ENCODE results near the gene PKP4. TPM values are rescaled to one million over a fixed set of nuclear protein-coding genes. Genes with fewer than 3 reads are reported as not detected.
A peak's percentile ranks its signal among the peaks of the same experiment; 100 is the strongest.
"Not testable (repeated sequence)": the region's sequence is repeated elsewhere in the genome, so short reads cannot be mapped to it uniquely, and the experiment has no call there.

PKP4 gene, protein sequence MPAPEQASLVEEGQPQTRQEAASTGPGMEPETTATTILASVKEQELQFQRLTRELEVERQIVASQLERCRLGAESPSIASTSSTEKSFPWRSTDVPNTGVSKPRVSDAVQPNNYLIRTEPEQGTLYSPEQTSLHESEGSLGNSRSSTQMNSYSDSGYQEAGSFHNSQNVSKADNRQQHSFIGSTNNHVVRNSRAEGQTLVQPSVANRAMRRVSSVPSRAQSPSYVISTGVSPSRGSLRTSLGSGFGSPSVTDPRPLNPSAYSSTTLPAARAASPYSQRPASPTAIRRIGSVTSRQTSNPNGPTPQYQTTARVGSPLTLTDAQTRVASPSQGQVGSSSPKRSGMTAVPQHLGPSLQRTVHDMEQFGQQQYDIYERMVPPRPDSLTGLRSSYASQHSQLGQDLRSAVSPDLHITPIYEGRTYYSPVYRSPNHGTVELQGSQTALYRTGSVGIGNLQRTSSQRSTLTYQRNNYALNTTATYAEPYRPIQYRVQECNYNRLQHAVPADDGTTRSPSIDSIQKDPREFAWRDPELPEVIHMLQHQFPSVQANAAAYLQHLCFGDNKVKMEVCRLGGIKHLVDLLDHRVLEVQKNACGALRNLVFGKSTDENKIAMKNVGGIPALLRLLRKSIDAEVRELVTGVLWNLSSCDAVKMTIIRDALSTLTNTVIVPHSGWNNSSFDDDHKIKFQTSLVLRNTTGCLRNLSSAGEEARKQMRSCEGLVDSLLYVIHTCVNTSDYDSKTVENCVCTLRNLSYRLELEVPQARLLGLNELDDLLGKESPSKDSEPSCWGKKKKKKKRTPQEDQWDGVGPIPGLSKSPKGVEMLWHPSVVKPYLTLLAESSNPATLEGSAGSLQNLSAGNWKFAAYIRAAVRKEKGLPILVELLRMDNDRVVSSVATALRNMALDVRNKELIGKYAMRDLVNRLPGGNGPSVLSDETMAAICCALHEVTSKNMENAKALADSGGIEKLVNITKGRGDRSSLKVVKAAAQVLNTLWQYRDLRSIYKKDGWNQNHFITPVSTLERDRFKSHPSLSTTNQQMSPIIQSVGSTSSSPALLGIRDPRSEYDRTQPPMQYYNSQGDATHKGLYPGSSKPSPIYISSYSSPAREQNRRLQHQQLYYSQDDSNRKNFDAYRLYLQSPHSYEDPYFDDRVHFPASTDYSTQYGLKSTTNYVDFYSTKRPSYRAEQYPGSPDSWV
- 58.1 and 62.8 TPM in 2 replicates for total RNA-seq (2014; rRNA removed; shearing (Covaris generic))

DNA sequence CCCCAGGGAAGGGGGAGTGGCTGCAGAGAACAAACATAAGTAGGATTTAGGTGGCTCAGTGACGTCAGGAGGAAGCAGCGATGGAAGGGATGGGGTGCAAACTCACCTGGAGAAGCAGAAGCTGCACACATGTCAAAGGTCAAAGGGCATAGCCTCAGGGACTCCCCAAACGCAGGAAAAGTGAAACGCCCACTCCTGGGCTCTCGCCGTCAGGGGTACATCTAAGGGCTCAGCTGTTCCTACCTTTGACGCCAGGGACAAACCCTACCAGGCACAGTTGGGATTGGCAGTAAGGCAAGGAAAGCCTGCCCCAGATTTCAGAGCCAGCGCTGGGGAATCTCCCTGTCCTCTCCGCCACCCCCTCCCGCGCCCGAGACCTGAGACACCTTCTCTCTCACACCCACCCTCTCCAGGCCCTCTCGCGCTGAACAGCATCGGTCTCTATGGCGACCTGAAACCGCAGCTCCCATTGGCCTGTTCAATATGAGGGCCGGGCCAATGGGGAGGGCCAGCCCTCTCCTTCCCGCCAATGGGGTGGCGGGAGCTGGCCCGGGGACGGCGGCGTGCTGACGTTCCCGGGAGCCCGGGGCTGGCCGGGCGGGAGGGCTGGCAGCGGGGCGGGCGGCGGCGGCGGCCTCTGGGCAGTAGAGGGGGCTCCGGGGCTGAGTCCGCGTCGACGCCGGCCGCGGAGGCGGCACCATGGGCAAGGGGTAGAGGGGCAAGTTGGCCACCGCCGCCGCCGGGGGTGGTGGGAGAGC, at the start of gene PKP4, which contains the start of gene CCDC148:
PKP4 (plus strand) TSS at position 644 of the 758 bp plus-strand sequence. CDS start 76,233 bp downstream, outside the sequence.
CCDC148 (minus strand) TSS at position 445 of the 758 bp plus-strand sequence; CDS start at position 131, 314 bp downstream.
- H3K36me3 ChIP-seq = peaks cover 4% of the 10 kb centered on the region; the same call in 1 of the 2 replicates
- H3K9me3 ChIP-seq (replicated peaks) = no peaks in the 10 kb centered on the region
- peak within 1 kb of the TSS; percentile 80 for H3K4me3 ChIP-seq
- peaks cover 13% of the 10 kb centered on the region for H3K4me1 ChIP-seq
- no peaks in the 10 kb centered on the region for H3K27me3 ChIP-seq
- peak; percentile 90 to 95 for DNase-seq
- H3K27ac ChIP-seq = peak within 1 kb of the TSS; percentile 85

DNA sequence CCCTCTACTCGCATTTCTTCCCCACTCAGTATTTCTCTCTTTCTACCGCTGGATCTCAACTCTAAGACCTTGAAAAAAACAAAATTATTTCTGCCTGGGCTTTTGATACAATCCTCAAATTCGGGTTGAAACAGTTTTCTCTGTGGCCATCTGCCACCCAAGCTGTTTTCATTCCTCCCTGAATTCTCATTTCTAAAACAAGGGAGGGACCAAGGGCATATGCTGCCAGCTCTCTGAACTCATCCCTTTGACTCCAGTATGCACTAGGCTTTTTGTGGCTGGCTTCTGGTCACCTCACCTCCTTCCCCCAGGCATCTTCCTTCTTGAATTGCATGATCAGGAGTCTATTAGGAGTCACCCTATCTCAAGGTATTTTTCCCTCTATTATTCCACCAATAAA, 49.7 kb upstream of the PKP4 start:
- peaks cover 2% of the 10 kb centered on the region; the same call in 1 of the 2 replicates for H3K4me1 ChIP-seq
- H3K27ac ChIP-seq = no peak overlapping the region
- H3K36me3 ChIP-seq = no peaks in the 10 kb centered on the region
- H3K27me3 ChIP-seq = no peaks in the 10 kb centered on the region
- H3K4me3 ChIP-seq = no peak overlapping the region
- DNase-seq = no peak
- H3K9me3 ChIP-seq (replicated peaks) = no peaks in the 10 kb centered on the region

DNA sequence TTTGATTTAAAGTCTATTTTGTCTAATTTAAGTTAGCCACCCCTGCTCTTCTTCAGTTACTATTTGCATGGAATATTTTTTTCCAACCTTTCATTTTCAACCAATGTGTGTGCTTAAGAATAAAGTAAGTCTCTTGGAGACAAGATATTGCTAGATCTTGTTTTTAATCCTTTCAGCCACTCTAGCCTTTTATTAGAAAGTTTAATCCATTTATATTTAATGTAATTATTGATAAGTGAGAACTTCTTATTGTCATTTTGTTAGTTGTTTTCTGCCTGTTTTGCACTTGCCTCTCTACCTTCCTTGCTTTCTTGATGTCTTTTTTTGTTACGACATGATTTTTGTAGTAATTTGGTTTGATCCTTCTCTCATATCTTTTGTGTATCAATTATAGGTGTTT, 46.6 kb upstream of the PKP4 start:
- Histone ChIP-seq H3K27me3 (no peaks in the 10 kb centered on the region), H3K4me3 (no peak overlapping the region), H3K4me1 (peaks cover 22% of the 10 kb centered on the region), H3K36me3 (no peaks in the 10 kb centered on the region), H3K27ac (no peak overlapping the region), H3K9me3 (replicated peaks) (0 out of 2 replicates have a peak, but pooled peaks cover 3% of the 10 kb centered on the region)
- DNase-seq = no peak

DNA sequence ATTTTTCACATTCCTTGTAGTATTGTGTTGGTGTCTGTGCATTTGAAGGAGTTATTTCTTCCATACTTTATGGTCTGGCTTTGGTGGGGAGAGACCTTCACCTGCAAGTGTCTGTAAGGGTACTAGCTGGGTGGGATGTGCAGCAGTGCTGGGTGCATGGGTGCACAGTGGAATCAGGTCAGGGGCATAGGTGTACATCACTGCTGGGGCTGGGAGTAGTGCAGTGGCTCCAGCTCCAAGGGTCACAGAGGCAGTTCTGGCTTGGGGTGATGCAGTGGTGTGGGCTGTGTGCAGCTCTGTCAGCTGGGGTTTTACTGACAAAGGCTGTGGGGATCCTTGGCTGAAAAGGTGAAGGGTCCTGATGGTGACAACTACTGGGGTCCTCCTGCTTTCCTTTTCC, 45.0 kb upstream of the PKP4 start:
- Histone ChIP-seq H3K36me3 (no peaks in the 10 kb centered on the region), H3K27me3 (no peaks in the 10 kb centered on the region), H3K27ac (peak overlapping the region; percentile 39; the same call in 1 of the 2 replicates), H3K4me1 (peaks cover 22% of the 10 kb centered on the region), H3K9me3 (replicated peaks) (0 out of 2 replicates have a peak, but pooled peaks cover 3% of the 10 kb centered on the region), H3K4me3 (no peak overlapping the region)
- no peak for DNase-seq

DNA sequence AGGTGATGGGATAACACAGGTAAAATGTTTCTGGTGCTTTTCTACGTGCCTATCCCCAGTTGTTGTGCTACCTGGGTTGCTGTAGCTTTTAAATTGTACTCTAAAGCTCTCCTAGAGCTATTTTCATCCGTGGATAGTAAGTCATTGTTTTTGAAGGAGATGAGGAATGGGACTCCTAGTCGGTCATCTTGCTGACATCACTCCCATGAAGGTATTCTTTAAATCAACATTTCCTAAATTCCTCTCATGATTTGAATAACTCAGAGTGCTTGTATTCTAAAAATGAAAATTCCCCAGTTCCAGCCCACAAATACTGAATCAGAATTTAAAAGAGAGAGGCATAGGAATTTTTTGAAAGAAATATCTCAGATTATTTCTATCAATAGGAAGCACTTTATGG, 44.5 kb upstream of the PKP4 start:
- Histone ChIP-seq H3K36me3 (no peaks in the 10 kb centered on the region), H3K27ac (peak overlapping the region; percentile 39; the same call in 1 of the 2 replicates), H3K4me3 (no peak overlapping the region), H3K4me1 (peaks cover 22% of the 10 kb centered on the region), H3K9me3 (replicated peaks) (0 out of 2 replicates have a peak, but pooled peaks cover 3% of the 10 kb centered on the region), H3K27me3 (no peaks in the 10 kb centered on the region)
- DNase-seq = no peak

DNA sequence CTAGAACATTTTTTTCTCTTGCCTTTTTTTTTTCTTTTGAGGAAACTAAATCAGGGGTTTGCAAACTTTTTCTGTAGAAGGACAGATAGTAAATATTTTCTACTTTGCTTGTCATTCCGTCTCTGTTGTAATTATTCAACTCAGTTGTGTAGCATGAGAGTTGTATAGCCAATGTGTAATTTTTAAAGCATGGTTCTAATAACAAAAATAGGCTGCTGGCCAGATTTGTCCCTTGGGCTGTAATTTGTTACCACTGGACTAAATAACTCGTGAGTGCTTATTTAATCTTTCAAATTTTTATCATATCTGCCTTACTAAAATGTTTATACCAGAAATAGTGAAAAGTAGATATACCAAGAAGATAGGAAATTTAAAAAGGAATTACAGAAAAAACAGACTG, 43.2 kb upstream of the PKP4 start:
- Histone ChIP-seq H3K27me3 (no peaks in the 10 kb centered on the region), H3K27ac (peak overlapping the region; percentile 23; the same call in 1 of the 2 replicates), H3K4me1 (peaks cover 22% of the 10 kb centered on the region), H3K9me3 (replicated peaks) (0 out of 2 replicates have a peak, but pooled peaks cover 3% of the 10 kb centered on the region), H3K36me3 (no peaks in the 10 kb centered on the region), H3K4me3 (no peak overlapping the region)
- DNase-seq = no peak

DNA sequence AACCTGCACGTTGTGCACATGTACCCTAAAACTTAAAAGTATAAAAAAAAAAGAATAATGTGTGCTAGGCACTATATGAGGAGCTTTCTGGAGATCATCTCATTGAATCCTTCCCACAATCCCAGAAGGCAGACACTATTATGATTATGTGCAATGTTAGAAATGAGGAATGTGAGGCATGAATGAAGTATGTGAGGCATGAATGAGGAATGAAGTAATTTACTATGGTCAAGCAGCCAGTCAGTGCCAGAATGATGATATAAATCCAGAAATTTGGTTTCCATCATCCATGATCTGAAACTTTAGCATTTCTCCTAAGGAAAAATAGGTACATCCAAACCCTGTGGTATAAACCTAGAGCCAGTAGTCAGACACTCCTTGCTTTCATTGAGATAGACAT, 42.2 kb upstream of the PKP4 start:
- Histone ChIP-seq H3K9me3 (replicated peaks) (0 out of 2 replicates have a peak, but pooled peaks cover 3% of the 10 kb centered on the region), H3K27ac (peak overlapping the region; percentile 23), H3K27me3 (no peaks in the 10 kb centered on the region), H3K4me3 (no peak overlapping the region), H3K36me3 (no peaks in the 10 kb centered on the region), H3K4me1 (peaks cover 22% of the 10 kb centered on the region)
- no peak for DNase-seq

DNA sequence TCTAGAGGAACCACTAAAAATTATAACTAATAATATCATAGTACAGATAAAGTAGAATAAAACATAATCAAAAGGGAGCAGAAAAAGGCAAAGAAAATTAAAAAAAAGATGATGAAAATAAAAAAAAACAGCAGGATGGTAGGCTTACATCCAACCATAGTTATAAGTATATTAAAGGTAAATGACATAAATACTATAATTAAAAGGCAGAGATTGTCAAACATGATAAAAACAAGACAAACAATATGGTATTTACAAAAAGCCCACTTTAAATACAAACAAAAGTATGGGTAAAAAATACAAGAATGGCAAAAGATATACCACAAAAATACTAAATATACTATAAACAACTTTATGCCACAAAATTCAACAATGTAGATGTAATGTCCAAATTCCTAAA, 24.6 kb upstream of the PKP4 start:
- no peaks in the 10 kb centered on the region for H3K4me1 ChIP-seq
- H3K27ac ChIP-seq = no peak overlapping the region
- no peak for DNase-seq
- 0 out of 2 replicates have a peak, but pooled peaks cover 4% of the 10 kb centered on the region for H3K9me3 ChIP-seq (replicated peaks)
- no peaks in the 10 kb centered on the region for H3K27me3 ChIP-seq
- no peak overlapping the region for H3K4me3 ChIP-seq
- no peaks in the 10 kb centered on the region for H3K36me3 ChIP-seq

DNA sequence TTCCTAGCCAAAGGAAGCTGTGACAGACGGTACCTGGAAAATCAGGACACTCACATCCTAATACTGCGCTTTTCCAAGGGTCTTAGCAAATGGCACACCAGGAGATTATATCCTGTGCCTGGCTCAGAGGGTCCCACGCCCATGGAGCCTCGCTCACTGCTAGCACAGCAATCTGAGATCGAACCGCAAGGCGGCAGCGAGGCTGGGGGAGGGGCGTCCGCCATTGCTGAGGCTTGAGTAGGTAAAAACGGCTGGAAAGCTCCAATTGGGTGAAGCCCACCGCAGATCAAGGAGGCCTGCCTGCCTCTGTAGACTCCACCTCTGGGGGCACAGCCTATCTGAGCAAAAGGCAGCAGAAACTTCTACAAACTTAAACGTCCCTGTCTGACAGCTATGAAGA, 23.0 kb upstream of the PKP4 start:
- DNase-seq; H3K4me3 ChIP-seq; H3K4me1 ChIP-seq; H3K9me3 ChIP-seq (replicated peaks); H3K27ac ChIP-seq; H3K36me3 ChIP-seq; H3K27me3 ChIP-seq: not testable (repeated sequence)

DNA sequence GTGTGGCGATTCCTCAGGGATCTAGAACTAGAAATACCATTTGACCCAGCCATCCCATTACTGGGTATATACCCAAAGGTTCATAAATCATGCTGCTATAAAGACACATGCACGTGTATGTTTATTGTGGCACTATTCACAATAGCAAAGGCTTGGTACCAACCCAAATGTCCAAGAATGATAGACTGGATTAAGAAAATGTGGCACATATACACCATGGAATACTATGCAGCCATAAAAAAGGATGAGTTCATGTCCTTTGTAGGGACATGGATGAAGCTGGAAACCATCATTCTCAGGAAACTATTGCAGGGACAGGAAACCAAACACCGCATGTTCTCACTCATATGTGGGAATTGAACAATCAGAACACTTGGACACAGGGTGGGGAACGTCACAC, 17.7 kb upstream of the PKP4 start:
- not testable (repeated sequence) for H3K4me3 ChIP-seq, DNase-seq

DNA sequence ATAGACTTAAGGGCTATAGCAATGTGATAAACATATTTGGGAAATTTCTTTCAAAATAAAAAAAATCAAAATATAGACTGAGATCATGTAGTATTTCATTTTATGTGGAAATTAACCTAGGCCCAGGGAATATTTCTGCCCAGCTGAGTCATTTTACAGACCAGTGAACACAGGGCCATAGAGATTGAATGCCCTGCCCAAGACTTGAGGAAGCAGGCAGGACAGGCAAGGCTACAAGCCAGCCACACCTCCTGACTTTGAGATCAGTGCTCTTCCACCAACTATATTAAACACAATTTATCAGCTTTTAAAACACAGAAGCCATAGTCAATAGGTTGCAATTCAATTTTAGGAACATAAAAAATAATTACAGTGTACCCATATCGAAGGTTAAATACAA, 13.1 kb upstream of the PKP4 start:
- Histone ChIP-seq H3K36me3 (no peaks in the 10 kb centered on the region), H3K4me3 (no peak overlapping the region), H3K9me3 (replicated peaks) (no peaks in the 10 kb centered on the region), H3K4me1 (no peaks in the 10 kb centered on the region), H3K27me3 (no peaks in the 10 kb centered on the region), H3K27ac (no peak overlapping the region)
- DNase-seq = no peak

More for the DNA sequence above, 17.7 kb upstream of the PKP4 start:
- H3K27me3 ChIP-seq; H3K36me3 ChIP-seq; H3K9me3 ChIP-seq (replicated peaks); H3K4me1 ChIP-seq; H3K27ac ChIP-seq: not testable (repeated sequence)

DNA sequence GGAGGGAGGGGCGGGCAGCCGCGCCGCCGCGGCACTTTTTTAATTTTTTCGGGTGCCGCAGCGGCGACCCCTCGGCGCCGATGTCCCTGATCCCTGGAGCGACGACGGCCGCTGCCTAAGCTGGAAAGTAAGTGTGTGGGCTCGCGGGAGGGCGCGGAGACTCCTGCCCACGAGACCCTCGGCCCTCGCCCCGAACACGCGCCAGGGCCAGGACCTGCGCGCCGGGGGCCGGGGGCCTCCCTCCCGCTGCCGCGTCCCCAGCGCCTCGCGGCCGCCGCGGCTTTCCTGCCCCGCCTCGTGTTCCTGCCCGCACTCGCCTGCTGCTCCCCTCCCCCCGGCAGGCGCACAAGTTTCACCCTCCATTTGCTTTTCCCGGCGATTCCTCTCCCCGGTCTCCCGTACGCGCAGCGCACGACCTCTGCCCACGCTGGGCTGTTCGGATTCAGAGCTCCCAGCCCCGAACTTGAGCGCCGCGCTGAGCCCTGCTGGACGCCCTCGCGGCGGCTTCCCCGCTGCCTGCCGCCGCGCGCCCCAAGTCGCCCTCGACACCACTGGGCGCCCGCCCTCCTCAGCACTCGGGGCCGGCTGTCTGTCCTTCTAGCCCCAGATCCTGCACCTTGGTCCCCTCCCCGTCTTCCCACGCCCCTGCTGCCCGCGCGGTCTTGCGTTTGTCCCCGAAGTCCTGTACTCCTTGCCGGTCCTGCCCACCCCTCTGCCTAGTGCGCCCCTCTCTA, 507 bp downstream of the PKP4 start:
- peaks cover 4% of the 10 kb centered on the region; the same call in 1 of the 2 replicates for H3K36me3 ChIP-seq
- H3K27me3 ChIP-seq = no peaks in the 10 kb centered on the region
- H3K9me3 ChIP-seq (replicated peaks) = no peaks in the 10 kb centered on the region
- peak overlapping the region; percentile 85 for H3K27ac ChIP-seq
- peaks cover 13% of the 10 kb centered on the region for H3K4me1 ChIP-seq
- peak; percentile 78 to 79 for DNase-seq
- H3K4me3 ChIP-seq = peak overlapping the region; percentile 80

All from SJCRH30 (cell line).